Measurements from ENCODE around the gene GPI. TPM values are rescaled to one million over a fixed set of nuclear protein-coding genes. Genes with fewer than 3 reads are reported as not detected.

The GPI gene
- total RNA-seq, 3 donors from 2014 or later (not counting 1 experiment from before 2014, with no cell fraction given) = 98.5 to 132 (median 104) TPM

GRCh38 chr19:34363930-34364329, 1.1 kb upstream of the GPI start:
- no peaks in the 10 kb centered on the region for H3K9me3 Mint-ChIP-seq
- no peak for TF ChIP-seq CTCF (IDR thresholded peaks at IDR 0.05)
- H3K4me3 Mint-ChIP-seq = no peak overlapping the region
- H3K36me3 ChIP-seq (ENCODE audit: control insufficient read depth, insufficient read depth, low read length) = peaks cover 16% of the 10 kb centered on the region
- WGBS (ENCODE audit: insufficient coverage) = 96% methylated on average over 5 of the region's 5 CpGs
- H3K27me3 ChIP-seq (ENCODE audit: control insufficient read depth, insufficient read depth, low read length) = no peaks in the 10 kb centered on the region
- peaks cover 37 to 46% of the 10 kb centered on the region in 2 donors for H3K4me1 Mint-ChIP-seq
- H3K4me3 ChIP-seq (ENCODE audit: low read length) = no peak overlapping the region
- DNase-seq (no peak), ATAC-seq (no peak)
- no peaks in the 10 kb centered on the region for H3K9me3 ChIP-seq (ENCODE audit: control insufficient read depth, insufficient read depth, low read length)
- no peaks in the 10 kb centered on the region for H3K36me3 Mint-ChIP-seq
- no peaks in the 10 kb centered on the region for H3K27me3 Mint-ChIP-seq (ENCODE audit: low read depth in 2 of 2)
- H3K27ac ChIP-seq (ENCODE audit: low read length) = no peak overlapping the region
- H3K4me1 ChIP-seq (ENCODE audit: control insufficient read depth, insufficient read depth, low read length) = peaks cover 31% of the 10 kb centered on the region
- no peak overlapping the region for H3K27ac Mint-ChIP-seq
- intact Hi-C loops (cut with micrococcal nuclease) = no loop called here

- DNase-seq = no peak
- WGBS (ENCODE audit: insufficient coverage) = 72% methylated on average over 11 of the region's 11 CpGs
- H3K27me3 ChIP-seq (ENCODE audit: control insufficient read depth, insufficient read depth, low read length) = no peaks in the 10 kb centered on the region
- Mint-ChIP-seq H3K36me3 (no peaks in the 10 kb centered on the region), H3K27me3 (ENCODE audit: low read depth in 2 of 2) (no peaks in the 10 kb centered on the region), H3K4me1 (peaks cover 34 to 41% of the 10 kb centered on the region in 2 donors), H3K4me3 (peak overlapping the region; percentile 83), H3K27ac (peak overlapping the region; percentile 53 to 77), H3K9me3 (no peaks in the 10 kb centered on the region)
- H3K36me3 ChIP-seq (ENCODE audit: control insufficient read depth, insufficient read depth, low read length) = peaks cover 20% of the 10 kb centered on the region
- no peaks in the 10 kb centered on the region for H3K9me3 ChIP-seq (ENCODE audit: control insufficient read depth, insufficient read depth, low read length)
- intact Hi-C loops (cut with micrococcal nuclease) = no loop called here
- no peak for TF ChIP-seq CTCF (IDR thresholded peaks at IDR 0.05)
- H3K27ac ChIP-seq (ENCODE audit: low read length) = peak overlapping the region; percentile 49
- ATAC-seq = no peak
- peaks cover 29% of the 10 kb centered on the region for H3K4me1 ChIP-seq (ENCODE audit: control insufficient read depth, insufficient read depth, low read length)
- H3K4me3 ChIP-seq (ENCODE audit: low read length) = peak overlapping the region; percentile 85
Measured at GRCh38 chr19:34364462-34364829, 550 bp upstream of the GPI start.

GRCh38 chr19:34365463-34366401, 736 bp downstream of the GPI start:
- ATAC-seq (peak in 1 of 3 donors; percentile 3), DNase-seq (peak in 1 of 2 donors; percentile 39)
- Histone ChIP-seq H3K4me3 (ENCODE audit: low read length) (peak overlapping the region; percentile 85), H3K4me1 (ENCODE audit: control insufficient read depth, insufficient read depth, low read length) (peaks cover 23% of the 10 kb centered on the region), H3K36me3 (ENCODE audit: control insufficient read depth, insufficient read depth, low read length) (peaks cover 27% of the 10 kb centered on the region), H3K27me3 (ENCODE audit: control insufficient read depth, insufficient read depth, low read length) (no peaks in the 10 kb centered on the region), H3K27ac (ENCODE audit: low read length) (peak overlapping the region; percentile 11), H3K9me3 (ENCODE audit: control insufficient read depth, insufficient read depth, low read length) (no peaks in the 10 kb centered on the region)
- intact Hi-C loops (cut with micrococcal nuclease) = no loop called here
- Mint-ChIP-seq H3K27me3 (ENCODE audit: low read depth in 2 of 2) (no peaks in the 10 kb centered on the region), H3K27ac (peak overlapping the region; percentile 16 to 77), H3K36me3 (no peaks in the 10 kb centered on the region), H3K4me1 (peaks cover 26 to 34% of the 10 kb centered on the region in 2 donors), H3K9me3 (no peaks in the 10 kb centered on the region), H3K4me3 (peak overlapping the region; percentile 88)
- TF ChIP-seq CTCF (IDR thresholded peaks at IDR 0.05) = no peak
- 11% methylated on average over 45 of the region's 45 CpGs for WGBS (ENCODE audit: insufficient coverage)

Data from natural killer cell (primary cell).